GM23248 (cell line): Measurements from ENCODE around the gene STKLD1.

Experiments used
- EZH2 ChIP-seq: fragments of 200-600 bp; sonication (generic); IDR thresholded peaks from 2 replicates; pipeline ENCODE4 v1.6.1; 2018; ENCODE audit warnings: antibody characterized with exemption, mild to moderate bottlenecking; ENCODE audit not compliant: insufficient read depth, poor library complexity, severe bottlenecking
- EZH2phosphoT487 ChIP-seq: fragments of 200-600 bp; sonication (generic); IDR thresholded peaks from 2 replicates; pipeline ENCODE4 v1.6.1; 2018; ENCODE audit warnings: antibody characterized with exemption, moderate library complexity, mild to moderate bottlenecking, low read depth; ENCODE audit not compliant: insufficient read depth

- TF ChIP-seq EZH2 (no peak), EZH2phosphoT487 (no peak)
Observed at GRCh38 chr9:133424187-133424586, 48.0 kb downstream of the STKLD1 start.
